ENCODE results near the gene TM4SF4.

TM4SF4 gene

GRCh38 chr3:149455989-149456388, 18.5 kb upstream of the TM4SF4 start:
- DNase-seq: no peak

- no peak for DNase-seq
These were observed 14.9 kb upstream of the TM4SF4 start for GRCh38 chr3:149459491-149460059.

- no peak for DNase-seq
These were observed 14.4 kb upstream of the TM4SF4 start for GRCh38 chr3:149460117-149460516.

- no peak for DNase-seq
These were observed 12.4 kb upstream of the TM4SF4 start for GRCh38 chr3:149462051-149462450.

- DNase-seq: no peak
These were observed 11.9 kb upstream of the TM4SF4 start for GRCh38 chr3:149462581-149463011.

- no peak for DNase-seq
These were observed 10.6 kb upstream of the TM4SF4 start for GRCh38 chr3:149463921-149464320.

- no peak for DNase-seq
These were observed 9.8 kb upstream of the TM4SF4 start for GRCh38 chr3:149464542-149465328.

- no peak for DNase-seq
These were observed 9.1 kb upstream of the TM4SF4 start for GRCh38 chr3:149465351-149465883.

GRCh38 chr3:149466192-149466591, 8.3 kb upstream of the TM4SF4 start:
- no peak for DNase-seq

GRCh38 chr3:149468504-149469212, 5.8 kb upstream of the TM4SF4 start:
- no peak for DNase-seq

- DNase-seq: no peak
These were observed 4.1 kb upstream of the TM4SF4 start for GRCh38 chr3:149470381-149470780.

GRCh38 chr3:149472030-149472797, 2.3 kb upstream of the TM4SF4 start:
- no peak for DNase-seq

GRCh38 chr3:149473357-149474249, 894 bp upstream of the TM4SF4 start:
- no peak for DNase-seq

GRCh38 chr3:149475451-149476060, 1.1 kb downstream of the TM4SF4 start:
- no peak for DNase-seq

- DNase-seq: no peak
These were observed 1.7 kb downstream of the TM4SF4 start for GRCh38 chr3:149476225-149476624.

- no peak for DNase-seq
These were observed 5.3 kb downstream of the TM4SF4 start for GRCh38 chr3:149479621-149480325.

- DNase-seq: peak in 1 of 5 donors; percentile 50
These were observed 6.0 kb downstream of the TM4SF4 start for GRCh38 chr3:149480326-149481017.

- no peak for DNase-seq
These were observed 6.6 kb downstream of the TM4SF4 start for GRCh38 chr3:149481056-149481455.

GRCh38 chr3:149481491-149481890, 7.0 kb downstream of the TM4SF4 start:
- DNase-seq: no peak

- no peak for DNase-seq
These were observed 12.2 kb downstream of the TM4SF4 start for GRCh38 chr3:149486726-149487125.
